ENCODE measurements around the gene BABAM1. TPM values are rescaled to one million over a fixed set of nuclear protein-coding genes. Genes with fewer than 3 reads are reported as not detected.
A peak's percentile ranks its signal among the peaks of the same experiment; 100 is the strongest.

BABAM1 gene
- total and polyA plus RNA-seq, 9 of the 15 experiments (the other 6 are each of a cell fraction or from before 2014, with no cell fraction given), result 14.7 to 160 (median 113) TPM

DNA sequence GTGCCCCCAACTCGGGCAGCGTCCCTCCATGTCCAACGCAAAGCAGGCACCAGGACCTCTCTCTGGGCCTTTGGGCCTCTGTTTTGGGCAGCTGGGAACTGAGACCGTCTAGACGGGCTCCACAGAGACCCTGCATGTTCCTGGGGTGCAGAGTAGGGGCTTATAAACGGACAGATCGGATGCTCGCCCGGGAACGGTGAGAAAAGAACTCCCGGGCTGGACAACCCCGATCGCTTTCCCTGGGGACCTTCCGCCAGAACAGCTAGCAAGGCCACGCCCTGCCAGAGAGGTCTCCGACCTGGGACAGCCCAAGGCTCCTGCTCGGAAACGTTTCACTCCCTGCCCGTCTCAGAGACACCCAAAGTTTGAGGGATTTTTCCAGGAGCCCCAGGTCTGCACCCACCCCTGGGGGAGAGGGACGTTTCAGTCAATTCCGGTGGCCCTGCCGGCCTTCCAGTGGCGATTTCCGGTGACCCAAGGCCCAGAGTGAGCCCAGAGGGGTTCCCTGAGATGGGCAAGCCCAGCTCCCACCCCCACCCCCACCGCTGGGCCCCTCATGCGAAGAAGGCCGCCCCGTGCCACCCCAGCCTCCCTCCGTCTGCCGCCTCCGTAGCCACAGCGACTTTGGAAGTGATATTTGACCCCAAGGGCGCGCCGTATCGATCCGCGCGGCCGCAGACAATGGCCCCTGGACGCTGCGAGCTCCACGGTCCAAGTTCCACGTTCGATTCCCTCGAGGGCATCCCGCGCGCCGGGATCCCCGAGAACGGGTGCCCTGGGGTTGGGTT lies 23.2 kb upstream of the BABAM1 start (continued):
- TF ChIP-seq, protein P1, sequence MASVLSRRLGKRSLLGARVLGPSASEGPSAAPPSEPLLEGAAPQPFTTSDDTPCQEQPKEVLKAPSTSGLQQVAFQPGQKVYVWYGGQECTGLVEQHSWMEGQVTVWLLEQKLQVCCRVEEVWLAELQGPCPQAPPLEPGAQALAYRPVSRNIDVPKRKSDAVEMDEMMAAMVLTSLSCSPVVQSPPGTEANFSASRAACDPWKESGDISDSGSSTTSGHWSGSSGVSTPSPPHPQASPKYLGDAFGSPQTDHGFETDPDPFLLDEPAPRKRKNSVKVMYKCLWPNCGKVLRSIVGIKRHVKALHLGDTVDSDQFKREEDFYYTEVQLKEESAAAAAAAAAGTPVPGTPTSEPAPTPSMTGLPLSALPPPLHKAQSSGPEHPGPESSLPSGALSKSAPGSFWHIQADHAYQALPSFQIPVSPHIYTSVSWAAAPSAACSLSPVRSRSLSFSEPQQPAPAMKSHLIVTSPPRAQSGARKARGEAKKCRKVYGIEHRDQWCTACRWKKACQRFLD (CRISPR knock-in tag; IDR thresholded peaks at IDR 0.05), result no peak
- TF ChIP-seq SETDB1 (IDR thresholded peaks at IDR 0.05; ENCODE audit: low read length) (no peak), KLF10 (CRISPR knock-in tag; IDR thresholded peaks at IDR 0.05) (no peak), GABPA (tag; conservative IDR thresholded peaks at IDR 0.05; ENCODE audit: low read depth) (peak; percentile 81), ILF3 (IDR thresholded peaks at IDR 0.05; ENCODE audit: borderline replicate concordance) (no peak), ZNF12 (CRISPR knock-in tag; IDR thresholded peaks at IDR 0.05) (no peak), MCM3 (IDR thresholded peaks at IDR 0.05) (no peak), RFX5 (IDR thresholded peaks at IDR 0.05; ENCODE audit: low read depth, low read length) (no peak), ZFPM2 (CRISPR knock-in tag; IDR thresholded peaks at IDR 0.05) (no peak), SAP30 (IDR thresholded peaks at IDR 0.05; ENCODE audit: borderline replicate concordance, insufficient read depth, low read depth, low read length, poor library complexity, severe bottlenecking) (no peak), ETV6 (IDR thresholded peaks at IDR 0.05; ENCODE audit: borderline replicate concordance in 1 of 2, low read depth in 2 of 2, low read length in 1 of 2) (no peak), ETV6 (CRISPR knock-in tag; IDR thresholded peaks at IDR 0.05; ENCODE audit: borderline replicate concordance) (no peak)
- TF ChIP-seq, protein P2, sequence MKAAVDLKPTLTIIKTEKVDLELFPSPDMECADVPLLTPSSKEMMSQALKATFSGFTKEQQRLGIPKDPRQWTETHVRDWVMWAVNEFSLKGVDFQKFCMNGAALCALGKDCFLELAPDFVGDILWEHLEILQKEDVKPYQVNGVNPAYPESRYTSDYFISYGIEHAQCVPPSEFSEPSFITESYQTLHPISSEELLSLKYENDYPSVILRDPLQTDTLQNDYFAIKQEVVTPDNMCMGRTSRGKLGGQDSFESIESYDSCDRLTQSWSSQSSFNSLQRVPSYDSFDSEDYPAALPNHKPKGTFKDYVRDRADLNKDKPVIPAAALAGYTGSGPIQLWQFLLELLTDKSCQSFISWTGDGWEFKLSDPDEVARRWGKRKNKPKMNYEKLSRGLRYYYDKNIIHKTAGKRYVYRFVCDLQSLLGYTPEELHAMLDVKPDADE (conservative IDR thresholded peaks at IDR 0.05; ENCODE audit: control insufficient read depth, low read depth, low read length), result peak; percentile 41; the same call in 1 of the 2 replicates
- TF ChIP-seq, protein P3, sequence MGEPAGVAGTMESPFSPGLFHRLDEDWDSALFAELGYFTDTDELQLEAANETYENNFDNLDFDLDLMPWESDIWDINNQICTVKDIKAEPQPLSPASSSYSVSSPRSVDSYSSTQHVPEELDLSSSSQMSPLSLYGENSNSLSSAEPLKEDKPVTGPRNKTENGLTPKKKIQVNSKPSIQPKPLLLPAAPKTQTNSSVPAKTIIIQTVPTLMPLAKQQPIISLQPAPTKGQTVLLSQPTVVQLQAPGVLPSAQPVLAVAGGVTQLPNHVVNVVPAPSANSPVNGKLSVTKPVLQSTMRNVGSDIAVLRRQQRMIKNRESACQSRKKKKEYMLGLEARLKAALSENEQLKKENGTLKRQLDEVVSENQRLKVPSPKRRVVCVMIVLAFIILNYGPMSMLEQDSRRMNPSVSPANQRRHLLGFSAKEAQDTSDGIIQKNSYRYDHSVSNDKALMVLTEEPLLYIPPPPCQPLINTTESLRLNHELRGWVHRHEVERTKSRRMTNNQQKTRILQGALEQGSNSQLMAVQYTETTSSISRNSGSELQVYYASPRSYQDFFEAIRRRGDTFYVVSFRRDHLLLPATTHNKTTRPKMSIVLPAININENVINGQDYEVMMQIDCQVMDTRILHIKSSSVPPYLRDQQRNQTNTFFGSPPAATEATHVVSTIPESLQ (CRISPR knock-in tag; IDR thresholded peaks at IDR 0.05), result no peak
- TF ChIP-seq, protein P4, sequence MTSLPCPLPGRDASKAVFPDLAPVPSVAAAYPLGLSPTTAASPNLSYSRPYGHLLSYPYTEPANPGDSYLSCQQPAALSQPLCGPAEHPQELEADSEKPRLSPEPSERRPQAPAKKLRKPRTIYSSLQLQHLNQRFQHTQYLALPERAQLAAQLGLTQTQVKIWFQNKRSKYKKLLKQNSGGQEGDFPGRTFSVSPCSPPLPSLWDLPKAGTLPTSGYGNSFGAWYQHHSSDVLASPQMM (CRISPR knock-in tag; IDR thresholded peaks at IDR 0.05), result no peak
- TF ChIP-seq, protein P5, sequence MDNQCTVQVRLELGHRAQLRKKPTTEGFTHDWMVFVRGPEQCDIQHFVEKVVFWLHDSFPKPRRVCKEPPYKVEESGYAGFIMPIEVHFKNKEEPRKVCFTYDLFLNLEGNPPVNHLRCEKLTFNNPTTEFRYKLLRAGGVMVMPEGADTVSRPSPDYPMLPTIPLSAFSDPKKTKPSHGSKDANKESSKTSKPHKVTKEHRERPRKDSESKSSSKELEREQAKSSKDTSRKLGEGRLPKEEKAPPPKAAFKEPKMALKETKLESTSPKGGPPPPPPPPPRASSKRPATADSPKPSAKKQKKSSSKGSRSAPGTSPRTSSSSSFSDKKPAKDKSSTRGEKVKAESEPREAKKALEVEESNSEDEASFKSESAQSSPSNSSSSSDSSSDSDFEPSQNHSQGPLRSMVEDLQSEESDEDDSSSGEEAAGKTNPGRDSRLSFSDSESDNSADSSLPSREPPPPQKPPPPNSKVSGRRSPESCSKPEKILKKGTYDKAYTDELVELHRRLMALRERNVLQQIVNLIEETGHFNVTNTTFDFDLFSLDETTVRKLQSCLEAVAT (IDR thresholded peaks at IDR 0.05), result no peak
- TF ChIP-seq, protein P6, sequence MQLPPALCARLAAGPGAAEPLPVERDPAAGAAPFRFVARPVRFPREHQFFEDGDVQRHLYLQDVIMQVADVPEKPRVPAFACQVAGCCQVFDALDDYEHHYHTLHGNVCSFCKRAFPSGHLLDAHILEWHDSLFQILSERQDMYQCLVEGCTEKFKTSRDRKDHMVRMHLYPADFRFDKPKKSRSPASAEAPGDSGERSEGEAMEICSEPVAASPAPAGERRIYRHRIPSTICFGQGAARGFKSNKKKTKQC (CRISPR knock-in tag; IDR thresholded peaks at IDR 0.05), result no peak

Measured in K562 (cell line).